Neural cell (in vitro differentiated cells): Measurements from ENCODE around the gene CDH20. TPM values are rescaled to one million over a fixed set of nuclear protein-coding genes. Genes with fewer than 3 reads are reported as not detected.

ENCODE experiments used
- H2AFZ ChIP-seq: fragments of 200-600, 300-800 bp; sonication (generic), shearing (Covaris generic); 2 replicates; pipeline ENCODE4 v1.6.0; 2014; ENCODE audit warnings: low read depth, mild to moderate bottlenecking, antibody characterized with exemption, low read length, moderate library complexity
- H3F3A ChIP-seq: fragments of 200-600 bp; shearing (Covaris generic); 2 replicates; pipeline ENCODE4 v1.6.1; 2016; ENCODE audit warnings: mild to moderate bottlenecking, moderate library complexity, mixed read lengths, antibody characterized with exemption, low read length; ENCODE audit not compliant: insufficient read depth, poor library complexity, severe bottlenecking
- H3K27ac ChIP-seq: fragments of 200-600, 300-800 bp; sonication (generic), shearing (Covaris generic); 2 replicates; pipeline ENCODE4 v1.5.1; 2014; ENCODE audit warnings: mild to moderate bottlenecking, low read length, moderate library complexity
- H3K27me3 ChIP-seq: fragments of 300-800, 200-600 bp; sonication (generic), shearing (Covaris generic); 2 replicates; pipeline ENCODE4 v1.6.0; 2014; ENCODE audit warnings: mild to moderate bottlenecking, low read depth, low read length, moderate library complexity; ENCODE audit not compliant: insufficient read depth
- H3K36me3 ChIP-seq: fragments of 300-800, 200-600 bp; sonication (generic), shearing (Covaris generic); 2 replicates; pipeline ENCODE4 v1.5.1; 2014; ENCODE audit warnings: mild to moderate bottlenecking, antibody characterized with exemption, low read length, moderate library complexity; ENCODE audit not compliant: insufficient read depth
- H3K4me2 ChIP-seq: fragments of 300-800, 200-600 bp; sonication (generic), shearing (Covaris generic); 2 replicates; pipeline ENCODE4 v1.6.0; 2014; ENCODE audit warnings: mild to moderate bottlenecking, low read length
- H3K4me3 ChIP-seq: fragments of 300-800, 200-600 bp; sonication (generic), shearing (Covaris generic); 2 replicates; pipeline ENCODE4 v1.5.1; 2014; ENCODE audit warnings: mild to moderate bottlenecking, low read length, moderate library complexity
- H3K79me2 ChIP-seq: fragments of 200-600 bp; shearing (Covaris generic); replicated peaks from 2 replicates; pipeline ENCODE4 v1.6.0; 2014; ENCODE audit warnings: mild to moderate bottlenecking, low read length, moderate library complexity; ENCODE audit not compliant: insufficient read depth
- H3K9ac ChIP-seq: fragments of 300-800, 200-600 bp; sonication (generic), shearing (Covaris generic); 2 replicates; pipeline ENCODE4 v1.6.1; 2016; ENCODE audit warnings: mild to moderate bottlenecking, low read length, mixed read lengths
- H3K9me2 ChIP-seq: fragments of 200-600 bp; shearing (Covaris generic); 2 replicates; pipeline ENCODE4 v1.6.1; 2016; ENCODE audit warnings: mild to moderate bottlenecking, low read length, mixed read lengths; ENCODE audit not compliant: insufficient read depth
- H3K9me3 ChIP-seq: fragments of 200-600, 300-800 bp; sonication (generic), shearing (Covaris generic); 2 replicates; pipeline ENCODE4 v1.6.1; 2016; ENCODE audit warnings: mild to moderate bottlenecking, mixed run types, low read length, moderate library complexity, mixed read lengths
- H4K20me1 ChIP-seq: fragments of 200-600 bp; shearing (Covaris generic); 2 replicates; pipeline ENCODE4 v1.6.1; 2016; ENCODE audit warnings: mild to moderate bottlenecking, mixed run types; ENCODE audit not compliant: insufficient read depth
- CTCF ChIP-seq: fragments of 450-650 bp; IDR thresholded peaks from 2 replicates; pipeline ENCODE4 v1.5.1; 2014; ENCODE audit warnings: antibody characterized with exemption, mild to moderate bottlenecking, moderate library complexity; ENCODE audit not compliant: poor library complexity, severe bottlenecking
- EP300 ChIP-seq: fragments of 450-650 bp; conservative IDR thresholded peaks from 2 replicates; pipeline ENCODE4 v1.6.1; 2014; ENCODE audit warnings: antibody characterized with exemption, mild to moderate bottlenecking, moderate library complexity; ENCODE audit not compliant: poor library complexity, severe bottlenecking
- EZH2 ChIP-seq: fragments of 200-600, 300-800 bp; shearing (Covaris generic), sonication (generic); IDR thresholded peaks from 2 replicates; pipeline ENCODE4 v1.6.1; 2014; ENCODE audit warnings: antibody characterized with exemption, low read length, borderline replicate concordance, mild to moderate bottlenecking; ENCODE audit not compliant: insufficient read depth, poor library complexity, severe bottlenecking
- MXI1 ChIP-seq: fragments of 450-650 bp; conservative IDR thresholded peaks from 2 replicates; pipeline ENCODE4 v1.6.1; 2014; ENCODE audit warnings: antibody characterized with exemption, mild to moderate bottlenecking; ENCODE audit not compliant: poor library complexity, severe bottlenecking
- POLR2AphosphoS5 ChIP-seq: IDR thresholded peaks from 2 replicates; pipeline ENCODE4 v1.6.1; 2012
- RAD21 ChIP-seq: fragments of 450-650 bp; conservative IDR thresholded peaks from 2 replicates; pipeline ENCODE4 v1.6.1; 2014; ENCODE audit warnings: antibody characterized with exemption, mild to moderate bottlenecking, moderate library complexity
- SMC3 ChIP-seq: fragments of 450-650 bp; conservative IDR thresholded peaks from 2 replicates; pipeline ENCODE4 v1.6.1; 2014; ENCODE audit warnings: antibody characterized with exemption, mild to moderate bottlenecking, moderate library complexity; ENCODE audit not compliant: poor library complexity
- TAF1 ChIP-seq: IDR thresholded peaks from 2 replicates; pipeline ENCODE4 v1.6.1; 2012; ENCODE audit warnings: low read depth
- polyA plus RNA-seq: library from polyadenylated mRNA; depleted of rRNA; stranded (reverse); fragments of >200 nt; gene quantifications from 2 replicates; pipeline ENCODE4 v1.2.3, GENCODE V29; 2014
- TF ChIP-seq, protein P1 (sequence below): IDR thresholded peaks from 2 replicates; pipeline ENCODE4 v1.6.1; 2012; ENCODE audit warnings: borderline replicate concordance

The CDH20 gene
- polyA plus RNA-seq, 1 donor from 2014 or later, result 1.7 TPM

GRCh38 chr18:61545281-61546245, 212.3 kb downstream of the CDH20 start:
- Histone ChIP-seq H3K79me2 (no peaks in the 10 kb centered on the region), H3K9ac (no peak overlapping the region), H3K9me3 (no peaks in the 10 kb centered on the region), H3K4me2 (no peak overlapping the region), H3K36me3 (no peaks in the 10 kb centered on the region), H3K4me3 (no peak overlapping the region), H3K9me2 (no peaks in the 10 kb centered on the region), H3F3A (no peaks in the 10 kb centered on the region), H2AFZ (no peak overlapping the region), H4K20me1 (no peaks in the 10 kb centered on the region), H3K27me3 (no peaks in the 10 kb centered on the region), H3K27ac (no peak overlapping the region)
- TF ChIP-seq MXI1, result no peak
- no peak for TF ChIP-seq TAF1
- TF ChIP-seq CTCF, result no peak
- TF ChIP-seq EZH2, result no peak
- no peak for TF ChIP-seq RAD21

DNA sequence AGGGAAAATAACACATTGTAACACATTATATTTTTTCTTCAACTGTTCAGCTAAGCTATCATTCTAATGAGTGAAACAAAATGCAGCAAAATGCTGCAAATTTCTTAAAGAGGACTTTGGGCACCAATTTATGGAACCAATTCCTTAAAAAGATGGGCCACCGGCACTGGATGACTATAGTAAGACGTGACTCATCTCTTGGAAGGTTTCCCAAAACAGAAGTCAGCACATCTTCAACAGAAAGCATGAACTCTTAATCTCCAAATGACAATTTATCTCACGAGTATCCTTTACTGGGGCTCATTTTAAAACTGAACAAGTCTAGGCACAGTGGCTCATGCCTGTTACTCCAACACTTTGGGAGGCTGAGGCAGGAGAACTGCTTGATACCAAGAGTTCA, 213.4 kb downstream of the CDH20 start:
- no peaks in the 10 kb centered on the region for H4K20me1 ChIP-seq
- H3K27me3 ChIP-seq, result no peaks in the 10 kb centered on the region
- no peak overlapping the region for H3K4me2 ChIP-seq
- H3K4me3 ChIP-seq, result no peak overlapping the region
- H3K27ac ChIP-seq, result no peak overlapping the region
- no peaks in the 10 kb centered on the region for H3F3A ChIP-seq
- no peaks in the 10 kb centered on the region for H3K79me2 ChIP-seq
- H3K9me2 ChIP-seq, result no peaks in the 10 kb centered on the region
- H3K9ac ChIP-seq, result no peak overlapping the region
- TF ChIP-seq MXI1 (no peak), RAD21 (no peak), CTCF (no peak), SMC3 (no peak), TAF1 (no peak), POLR2AphosphoS5 (no peak), EZH2 (no peak), EP300 (no peak)
- TF ChIP-seq, protein P1, sequence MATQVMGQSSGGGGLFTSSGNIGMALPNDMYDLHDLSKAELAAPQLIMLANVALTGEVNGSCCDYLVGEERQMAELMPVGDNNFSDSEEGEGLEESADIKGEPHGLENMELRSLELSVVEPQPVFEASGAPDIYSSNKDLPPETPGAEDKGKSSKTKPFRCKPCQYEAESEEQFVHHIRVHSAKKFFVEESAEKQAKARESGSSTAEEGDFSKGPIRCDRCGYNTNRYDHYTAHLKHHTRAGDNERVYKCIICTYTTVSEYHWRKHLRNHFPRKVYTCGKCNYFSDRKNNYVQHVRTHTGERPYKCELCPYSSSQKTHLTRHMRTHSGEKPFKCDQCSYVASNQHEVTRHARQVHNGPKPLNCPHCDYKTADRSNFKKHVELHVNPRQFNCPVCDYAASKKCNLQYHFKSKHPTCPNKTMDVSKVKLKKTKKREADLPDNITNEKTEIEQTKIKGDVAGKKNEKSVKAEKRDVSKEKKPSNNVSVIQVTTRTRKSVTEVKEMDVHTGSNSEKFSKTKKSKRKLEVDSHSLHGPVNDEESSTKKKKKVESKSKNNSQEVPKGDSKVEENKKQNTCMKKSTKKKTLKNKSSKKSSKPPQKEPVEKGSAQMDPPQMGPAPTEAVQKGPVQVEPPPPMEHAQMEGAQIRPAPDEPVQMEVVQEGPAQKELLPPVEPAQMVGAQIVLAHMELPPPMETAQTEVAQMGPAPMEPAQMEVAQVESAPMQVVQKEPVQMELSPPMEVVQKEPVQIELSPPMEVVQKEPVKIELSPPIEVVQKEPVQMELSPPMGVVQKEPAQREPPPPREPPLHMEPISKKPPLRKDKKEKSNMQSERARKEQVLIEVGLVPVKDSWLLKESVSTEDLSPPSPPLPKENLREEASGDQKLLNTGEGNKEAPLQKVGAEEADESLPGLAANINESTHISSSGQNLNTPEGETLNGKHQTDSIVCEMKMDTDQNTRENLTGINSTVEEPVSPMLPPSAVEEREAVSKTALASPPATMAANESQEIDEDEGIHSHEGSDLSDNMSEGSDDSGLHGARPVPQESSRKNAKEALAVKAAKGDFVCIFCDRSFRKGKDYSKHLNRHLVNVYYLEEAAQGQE, result no peak
- H2AFZ ChIP-seq, result no peak overlapping the region
- H3K9me3 ChIP-seq, result no peaks in the 10 kb centered on the region
- H3K36me3 ChIP-seq, result no peaks in the 10 kb centered on the region
